Measurements from ENCODE around the gene MTRFR.

GRCh38 chr12:123283461-123283860 is 50.2 kb downstream of the MTRFR start:
- TF ChIP-seq CTCF (IDR thresholded peaks at IDR 0.05) (no peak), POLR2AphosphoS5 (IDR thresholded peaks at IDR 0.05) (no peak), POLR2A (IDR thresholded peaks at IDR 0.05) (no peak), EP300 (IDR thresholded peaks at IDR 0.05) (no peak)

Data from suprapubic skin (tissue), 4 donors.